HCEC 1CT (cell line): ENCODE data around the gene LILRB3.
"Not testable (repeated sequence)": the region's sequence is repeated elsewhere in the genome, so short reads cannot be mapped to it uniquely, and the experiment has no call there.

ENCODE experiments used
- DNase-seq: peaks from one replicate; pipeline ENCODE4 v3.0.0-alpha.2; 2017

Gene LILRB3

GRCh38 chr19:54189145-54189734 lies 33.6 kb downstream of the LILRB3 start, which contains the start of gene MBOAT7:
Gene MBOAT7, minus strand, starts transcription at chr19:54189580. Its CDS starts 1,072 bp downstream, at chr19:54188508.
- no peak for DNase-seq

GRCh38 chr19:54188215-54188871 lies 34.5 kb downstream of the LILRB3 start:
- no peak for DNase-seq

GRCh38 chr19:54186934-54187381 lies 35.8 kb downstream of the LILRB3 start:
- no peak for DNase-seq

GRCh38 chr19:54186351-54186750 lies 36.5 kb downstream of the LILRB3 start:
- DNase-seq = no peak

- no peak for DNase-seq
Observed at GRCh38 chr19:54183431-54183830, 39.4 kb downstream of the LILRB3 start.

GRCh38 chr19:54181894-54182293 lies 40.9 kb downstream of the LILRB3 start:
- DNase-seq = not testable (repeated sequence)

- DNase-seq = no peak
Observed at GRCh38 chr19:54180691-54181091, 42.1 kb downstream of the LILRB3 start.

GRCh38 chr19:54179921-54180461 lies 42.8 kb downstream of the LILRB3 start:
- no peak for DNase-seq

- no peak for DNase-seq
Observed at GRCh38 chr19:54179262-54179852, 43.5 kb downstream of the LILRB3 start.

GRCh38 chr19:54178581-54179261 lies 44.1 kb downstream of the LILRB3 start:
- no peak for DNase-seq

- no peak for DNase-seq
Observed at GRCh38 chr19:54173951-54174834, 48.6 kb downstream of the LILRB3 start.

GRCh38 chr19:54173359-54173699 lies 49.5 kb downstream of the LILRB3 start:
- DNase-seq = no peak

GRCh38 chr19:54172471-54173358 lies 50.1 kb downstream of the LILRB3 start, which contains the start of gene TMC4:
Gene TMC4, minus strand, starts transcription at chr19:54173160. Its CDS starts 43 bp downstream, at chr19:54173117.
- no peak for DNase-seq

- not testable (repeated sequence) for DNase-seq
Observed at GRCh38 chr19:54171736-54172431, 50.9 kb downstream of the LILRB3 start.

GRCh38 chr19:54169149-54169740 lies 53.6 kb downstream of the LILRB3 start:
- DNase-seq = no peak

GRCh38 chr19:54168174-54168917 lies 54.5 kb downstream of the LILRB3 start:
- DNase-seq = peak; percentile 65
